Activated T-cell treated with anti-CD3 and anti-CD28 coated beads for 24 hours (primary cell): ENCODE measurements around the gene PGAM4.
"Not testable (repeated sequence)": the region's sequence is repeated elsewhere in the genome, so short reads cannot be mapped to it uniquely, and the experiment has no call there.

Source experiments
- DNase-seq: peaks from one replicate; pipeline ENCODE4 v3.0.0-alpha.2; 2020; ENCODE audit warnings: low read depth

PGAM4 gene

DNA sequence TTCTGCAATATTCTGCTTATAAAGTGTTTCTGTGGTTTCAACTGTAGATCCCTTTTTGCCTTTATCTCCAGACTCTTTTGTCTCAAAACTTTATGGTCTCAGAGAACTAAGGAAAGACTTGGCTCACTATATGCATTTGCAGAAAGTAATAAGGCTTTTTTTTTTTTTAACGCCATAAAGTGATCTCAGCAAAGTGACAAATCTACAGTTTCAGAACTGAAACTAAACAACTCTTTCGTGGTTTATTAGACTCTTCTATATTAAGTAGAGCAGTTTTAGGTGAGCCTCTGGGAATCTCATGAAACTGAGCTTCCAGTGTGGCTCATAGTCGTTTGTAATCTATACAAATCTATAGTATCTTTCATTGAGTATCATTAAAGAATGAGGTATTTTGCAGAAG lies 43.7 kb downstream of the PGAM4 start:
- DNase-seq, result no peak

DNA sequence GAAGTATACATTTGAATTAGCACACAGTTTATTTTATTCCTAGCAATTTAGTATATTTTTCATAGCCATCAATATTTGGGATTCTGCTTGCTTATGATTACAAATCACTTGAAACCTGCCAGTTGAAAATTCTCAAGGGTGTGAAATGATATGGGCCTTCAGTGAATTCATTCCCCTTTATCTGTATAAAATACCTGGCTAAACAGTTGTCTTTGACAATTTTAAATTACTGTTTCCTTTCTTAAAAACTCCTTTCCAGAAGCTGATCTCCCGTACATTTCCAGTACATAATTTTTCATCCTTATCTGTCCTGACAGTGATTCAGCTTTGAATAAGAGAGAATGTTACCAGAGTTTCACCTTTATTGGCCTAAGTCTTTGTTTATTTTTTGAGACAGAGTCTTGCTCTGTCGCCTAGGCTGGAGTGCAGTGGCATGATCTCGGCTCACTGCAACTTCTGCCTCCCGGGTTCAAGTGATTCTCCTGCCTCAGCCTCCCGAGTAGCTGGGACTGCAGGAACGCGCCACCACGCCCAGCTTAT lies 45.0 kb downstream of the PGAM4 start:
- no peak for DNase-seq

DNA sequence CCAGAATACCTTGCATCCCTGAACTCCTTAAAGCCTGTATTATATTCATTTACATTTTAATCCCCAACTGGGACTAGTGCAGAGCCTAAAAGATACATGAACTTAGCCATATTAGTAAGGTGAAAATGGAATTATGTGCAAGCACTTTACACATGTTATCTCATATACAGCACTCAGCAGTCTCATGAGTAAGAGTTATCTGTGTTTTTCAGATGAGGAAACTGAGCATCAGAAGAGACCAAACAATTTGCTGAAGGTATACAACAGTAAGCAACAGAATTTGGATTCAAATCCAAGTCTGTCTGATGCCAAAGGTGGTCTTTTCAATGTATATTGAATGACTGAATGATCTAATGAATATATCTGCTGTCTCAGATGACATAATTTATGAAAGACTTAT lies 46.7 kb downstream of the PGAM4 start:
- DNase-seq, result no peak

DNA sequence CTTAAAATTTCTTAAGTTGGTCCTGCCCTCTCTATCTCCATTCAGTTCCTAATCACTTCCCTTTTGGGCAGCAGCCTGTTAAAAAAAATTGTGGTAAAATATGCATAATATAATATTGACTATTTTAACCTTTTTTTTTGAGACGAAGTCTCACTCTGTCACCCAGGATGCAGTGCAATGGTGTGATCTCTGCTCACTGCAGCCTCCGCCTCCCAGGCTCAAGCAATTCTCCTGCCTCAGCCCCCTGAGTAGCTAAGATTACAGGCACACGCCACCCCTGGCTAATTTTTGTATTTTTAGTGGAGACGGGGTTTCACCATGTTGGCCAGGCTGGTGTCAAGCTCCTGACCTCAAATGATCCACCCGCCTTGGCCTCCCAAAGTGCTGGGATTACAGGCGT lies 50.1 kb downstream of the PGAM4 start:
- not testable (repeated sequence) for DNase-seq

DNA sequence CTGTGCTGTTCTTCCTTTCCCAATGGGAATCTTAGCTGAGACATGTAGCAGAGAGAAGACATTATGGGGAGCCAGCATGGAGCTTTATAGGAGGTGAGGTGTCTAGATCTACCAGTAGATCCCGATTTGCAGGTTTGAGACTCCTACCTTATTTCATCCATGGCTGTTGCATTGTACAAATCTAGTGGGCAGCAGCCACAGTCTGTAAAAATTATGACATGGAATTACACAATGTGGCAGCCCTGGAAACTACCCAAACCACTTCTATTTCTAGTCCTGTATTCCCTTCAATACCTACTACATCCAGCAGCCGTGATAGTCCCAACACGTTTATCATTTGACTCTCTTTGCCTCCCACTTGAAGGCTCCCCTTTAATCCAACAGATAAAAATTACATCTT lies 50.9 kb downstream of the PGAM4 start:
- no peak for DNase-seq
